GM23338 (cell line): ENCODE measurements around the gene OR2A2. TPM values are rescaled to one million over a fixed set of nuclear protein-coding genes. Genes with fewer than 3 reads are reported as not detected.

Source experiments
- ATAC-seq: fragments of 200-7000 bp; cut with Tn5 transposase; 3 replicates; pipeline ENCODE4 v1.9.1; 2020
- DNase-seq: peaks from one replicate; pipeline ENCODE4 v3.0.0-alpha.2; 2015; ENCODE audit warnings: low spot score
- H2AFZ ChIP-seq: fragments of 200-600 bp; sonication (generic); 2 replicates; pipeline ENCODE4 v1.8.0; 2016; ENCODE audit warnings: antibody characterized with exemption, mild to moderate bottlenecking, moderate library complexity
- H3F3A ChIP-seq: fragments of 200-600 bp; sonication (generic); replicated peaks from 2 replicates; pipeline ENCODE4 v1.8.0; 2017; ENCODE audit warnings: antibody characterized with exemption, mixed run types, low read depth
- H3K27ac ChIP-seq: fragments of 200-600 bp; sonication (generic); 2 replicates; pipeline ENCODE4 v1.6.1; 2016; ENCODE audit warnings: low read depth
- H3K27me3 ChIP-seq: fragments of 200-600 bp; sonication (generic); 2 replicates; pipeline ENCODE4 v1.8.0; 2016; ENCODE audit warnings: mild to moderate bottlenecking, mixed run types, moderate library complexity; ENCODE audit not compliant: insufficient read depth
- H3K36me3 ChIP-seq: fragments of 200-600 bp; sonication (generic); 2 replicates; pipeline ENCODE4 v1.8.0; 2016; ENCODE audit warnings: mild to moderate bottlenecking; ENCODE audit not compliant: insufficient read depth
- H3K4me1 ChIP-seq: fragments of 200-600 bp; sonication (generic); 2 replicates; pipeline ENCODE4 v1.8.0; 2016; ENCODE audit warnings: mild to moderate bottlenecking, moderate library complexity; ENCODE audit not compliant: insufficient read depth
- H3K4me2 ChIP-seq: fragments of 200-600 bp; sonication (generic); 2 replicates; pipeline ENCODE4 v1.7.1; 2017; ENCODE audit warnings: mixed run types
- H3K4me3 ChIP-seq: fragments of 200-600 bp; sonication (generic); 2 replicates; pipeline ENCODE4 v1.6.1; 2016; ENCODE audit warnings: mixed run types
- H3K79me2 ChIP-seq: fragments of 200-600 bp; sonication (generic); replicated peaks from 2 replicates; pipeline ENCODE4 v1.8.0; 2017; ENCODE audit warnings: mild to moderate bottlenecking; ENCODE audit not compliant: insufficient read depth
- H3K9me2 ChIP-seq: fragments of 200-600 bp; sonication (generic); 2 replicates; pipeline ENCODE4 v1.8.0; 2017; ENCODE audit not compliant: insufficient read depth
- H4K20me1 ChIP-seq: fragments of 200-600 bp; sonication (generic); replicated peaks from 2 replicates; pipeline ENCODE4 v1.8.0; 2017; ENCODE audit warnings: mild to moderate bottlenecking; ENCODE audit not compliant: insufficient read depth
- H3K27ac Mint-ChIP-seq: 2 replicates; pipeline ENCODE4 v1.8.0; 2020; ENCODE audit warnings: inconsistent platforms, mild to moderate bottlenecking, moderate library complexity, mixed read lengths
- H3K27me3 Mint-ChIP-seq: 3 replicates; pipeline ENCODE4 v1.8.0; 2022; ENCODE audit warnings: low read depth, mild to moderate bottlenecking, moderate library complexity, mixed read lengths, inconsistent platforms; ENCODE audit not compliant: insufficient read depth, poor library complexity
- H3K36me3 Mint-ChIP-seq: 3 replicates; pipeline ENCODE4 v1.8.0; 2021; ENCODE audit warnings: low read depth, mild to moderate bottlenecking, inconsistent platforms, moderate library complexity, mixed read lengths
- H3K4me1 Mint-ChIP-seq: 3 replicates; pipeline ENCODE4 v1.8.0; 2020; ENCODE audit warnings: mild to moderate bottlenecking, inconsistent platforms, mixed read lengths
- H3K4me3 Mint-ChIP-seq: 3 replicates; pipeline ENCODE4 v1.8.0; 2021; ENCODE audit warnings: moderate library complexity, mild to moderate bottlenecking, inconsistent platforms, mixed read lengths
- H3K9me3 Mint-ChIP-seq: 3 replicates; pipeline ENCODE4 v1.8.0; 2020; ENCODE audit warnings: moderate library complexity, mild to moderate bottlenecking, inconsistent platforms, mixed read lengths
- CREB1 ChIP-seq: fragments of 250-450 bp; sonication (Bioruptor Pico); IDR thresholded peaks from 2 replicates; pipeline ENCODE4 v1.5.0; 2020; ENCODE audit warnings: low read depth, mild to moderate bottlenecking, moderate library complexity
- CTCF ChIP-seq, 2 experiments: fragments of 200-600 bp in 1 of 2; sonication (generic) in 1 of 2; conservative IDR thresholded peaks; 2 replicates each; pipeline versions ENCODE4 v1.5.1 to v1.6.1; 2016 to 2017; ENCODE audit warnings: antibody characterized with exemption in 2 of 2, low read depth in 2 of 2, mild to moderate bottlenecking in 2 of 2, moderate library complexity in 1 of 2
- ETS1 ChIP-seq: IDR thresholded peaks from 2 replicates; pipeline ENCODE4 v1.6.1; 2016; ENCODE audit warnings: antibody characterized with exemption
- EZH2 ChIP-seq: fragments of 200-600 bp; sonication (generic); IDR thresholded peaks from one replicate; pipeline ENCODE4 v1.8.0; 2017; ENCODE audit warnings: antibody characterized with exemption, mild to moderate bottlenecking, low read depth; ENCODE audit not compliant: unreplicated experiment
- EZH2phosphoT487 ChIP-seq: fragments of 200-600 bp; sonication (generic); IDR thresholded peaks from one replicate; pipeline ENCODE4 v1.8.1; 2018; ENCODE audit warnings: antibody characterized with exemption; ENCODE audit not compliant: unreplicated experiment
- JUNB ChIP-seq: IDR thresholded peaks from one replicate; pipeline ENCODE4 v1.6.1; 2016; ENCODE audit warnings: antibody characterized with exemption; ENCODE audit not compliant: unreplicated experiment
- POLR2AphosphoS5 ChIP-seq: IDR thresholded peaks from 2 replicates; pipeline ENCODE4 v1.6.1; 2016; ENCODE audit warnings: antibody characterized with exemption, low read depth
- REST ChIP-seq: IDR thresholded peaks from one replicate; pipeline ENCODE4 v1.6.1; 2018; ENCODE audit warnings: antibody characterized with exemption; ENCODE audit not compliant: unreplicated experiment
- ZNF114 ChIP-seq: fragments of 250-450 bp; sonication (Bioruptor Pico); IDR thresholded peaks from 2 replicates; pipeline ENCODE4 v1.5.0; 2020; ENCODE audit warnings: mild to moderate bottlenecking, moderate library complexity
- ZNF331 ChIP-seq: fragments of 250-450 bp; sonication (Bioruptor Pico); IDR thresholded peaks from 2 replicates; pipeline ENCODE4 v1.5.0; 2020; ENCODE audit warnings: low read depth, mild to moderate bottlenecking, moderate library complexity
- ZNF462 ChIP-seq: fragments of 250-450 bp; sonication (Bioruptor Pico); IDR thresholded peaks from 2 replicates; pipeline ENCODE4 v1.5.0; 2020; ENCODE audit warnings: mild to moderate bottlenecking, moderate library complexity
- polyA plus RNA-seq: library from polyadenylated mRNA; unstranded; fragments of >200 nt; fragmentation: Nextera tagmentation; extraction: Ambion mirVana; gene quantifications from 2 replicates; pipeline ENCODE4 v1.2.1, GENCODE V29; 2016
- total RNA-seq: library from RNA; depleted of rRNA; stranded (reverse); fragments of >200 nt; shearing (Covaris generic); gene quantifications from 2 replicates; pipeline ENCODE4 v1.2.3, GENCODE V29; 2014

The OR2A2 gene
- total and polyA plus RNA-seq, 2 experiments from 2014 or later: not detected

- no peaks in the 10 kb centered on the region for H3K36me3 ChIP-seq
- H3K9me2 ChIP-seq: no peaks in the 10 kb centered on the region
- no peak overlapping the region for H2AFZ ChIP-seq
- no peak overlapping the region for H3K4me3 ChIP-seq
- H3K4me1 ChIP-seq: no peaks in the 10 kb centered on the region; the same call in 1 of the 2 replicates
- Mint-ChIP-seq H3K9me3 (peaks cover 5% of the 10 kb centered on the region; the same call in 2 of the 3 replicates), H3K4me3 (no peak overlapping the region), H3K36me3 (no peaks in the 10 kb centered on the region), H3K27me3 (no peaks in the 10 kb centered on the region), H3K27ac (no peak overlapping the region), H3K4me1 (peaks cover 2% of the 10 kb centered on the region; the same call in 1 of the 3 replicates)
- no peaks in the 10 kb centered on the region for H3K27me3 ChIP-seq
- DNase-seq: no peak
- no peaks in the 10 kb centered on the region for H4K20me1 ChIP-seq
- ATAC-seq: no peak
- H3F3A ChIP-seq: no peaks in the 10 kb centered on the region
- no peak for TF ChIP-seq JUNB
- no peak for TF ChIP-seq CTCF (conservative IDR thresholded peaks at IDR 0.05; ENCODE audit: low read depth in 2 of 2)
- TF ChIP-seq REST: no peak
- TF ChIP-seq ZNF114 (CRISPR knock-in tag): no peak
- TF ChIP-seq CREB1 (CRISPR knock-in tag): no peak
- TF ChIP-seq EZH2: no peak
- TF ChIP-seq ETS1: no peak
- no peak for TF ChIP-seq ZNF331
- TF ChIP-seq POLR2AphosphoS5: no peak
- TF ChIP-seq EZH2phosphoT487: no peak
- TF ChIP-seq ZNF462 (CRISPR knock-in tag): no peak
- H3K27ac ChIP-seq: no peak overlapping the region
- no peak overlapping the region for H3K4me2 ChIP-seq
- H3K79me2 ChIP-seq: no peaks in the 10 kb centered on the region
Measured at GRCh38 chr7:144087230-144087629, 22.2 kb upstream of the OR2A2 start.
